ENCODE measurements around the gene RILPL2. TPM values are rescaled to one million over a fixed set of nuclear protein-coding genes. Genes with fewer than 3 reads are reported as not detected.
A peak's percentile ranks its signal among the peaks of the same experiment; 100 is the strongest.
"Not testable (repeated sequence)": the region's sequence is repeated elsewhere in the genome, so short reads cannot be mapped to it uniquely, and the experiment has no call there.

Gene RILPL2
- total RNA-seq, 2 experiments from 2014 or later, result 8.9 to 9.0 TPM

- no peak overlapping the region for H3K4me3 Mint-ChIP-seq
- ChIA-PET POLR2A (interaction anchor here (0.6 to 1.6 kb wide), 7 partner anchors 10 to 212 kb away, joined by 3 to 16 read pairs (median 4); partner anchors contain the start of genes MPHOSPH9, MTRFR, RILPL2 and SNRNP35), CTCF (no interaction called here)
- H3K4me1 Mint-ChIP-seq, result peaks cover 41% of the 10 kb centered on the region
- H3K9me3 Mint-ChIP-seq, result no peaks in the 10 kb centered on the region
- no peaks in the 10 kb centered on the region for H3K27me3 Mint-ChIP-seq
- peak overlapping the region; percentile 65 for H3K27ac Mint-ChIP-seq
- H3K36me3 Mint-ChIP-seq (ENCODE audit: low read depth), result no peaks in the 10 kb centered on the region
- no peak for DNase-seq
Observed at GRCh38 chr12:123445388-123446332, 9.2 kb upstream of the RILPL2 start.

GRCh38 chr12:123444092-123445026 is 7.9 kb upstream of the RILPL2 start:
- Mint-ChIP-seq H3K9me3 (no peaks in the 10 kb centered on the region), H3K36me3 (ENCODE audit: low read depth) (no peaks in the 10 kb centered on the region), H3K27ac (no peak overlapping the region), H3K27me3 (no peaks in the 10 kb centered on the region), H3K4me1 (peaks cover 38% of the 10 kb centered on the region), H3K4me3 (no peak overlapping the region)
- DNase-seq, result no peak
- POLR2A ChIA-PET, result interaction anchor here (0.9 to 1.6 kb wide), 4 partner anchors 8 to 17 kb away, joined by 3 to 4 read pairs (median 3); partner anchors contain the start of genes RILPL2 and SNRNP35
- CTCF ChIA-PET, result no interaction called here

- CTCF ChIA-PET, result no interaction called here
- peaks cover 26% of the 10 kb centered on the region for H3K4me1 Mint-ChIP-seq
Observed at GRCh38 chr12:123442774-123443173, 6.3 kb upstream of the RILPL2 start.

GRCh38 chr12:123441523-123442164 is 5.2 kb upstream of the RILPL2 start:
- POLR2A ChIA-PET, result no interaction called here
- Mint-ChIP-seq H3K27me3 (no peaks in the 10 kb centered on the region), H3K4me3 (no peak overlapping the region), H3K27ac (no peak overlapping the region), H3K36me3 (ENCODE audit: low read depth) (no peaks in the 10 kb centered on the region), H3K9me3 (no peaks in the 10 kb centered on the region), H3K4me1 (peaks cover 33% of the 10 kb centered on the region)
- no peak for DNase-seq
- CTCF ChIA-PET, result interaction anchor here (0.6 kb wide), 1 partner anchor 10 kb away, joined by 3 read pairs; no protein-coding TSS in a partner anchor

More at GRCh38 chr12:123442774-123443173, 6.3 kb upstream of the RILPL2 start:
- Mint-ChIP-seq H3K9me3 (no peaks in the 10 kb centered on the region), H3K36me3 (ENCODE audit: low read depth) (no peaks in the 10 kb centered on the region), H3K4me3 (no peak overlapping the region), H3K27ac (no peak overlapping the region), H3K27me3 (no peaks in the 10 kb centered on the region)
- POLR2A ChIA-PET, result interaction anchor here (0.6 to 1.4 kb wide), 3 partner anchors 9 to 1365 kb away, joined by 3 to 4 read pairs (median 3); no protein-coding TSS in a partner anchor
- no peak for DNase-seq

GRCh38 chr12:123435636-123436016 is 858 bp downstream of the RILPL2 start:
- Mint-ChIP-seq H3K4me1 (peaks cover 55% of the 10 kb centered on the region), H3K9me3 (no peaks in the 10 kb centered on the region), H3K27me3 (no peaks in the 10 kb centered on the region), H3K36me3 (ENCODE audit: low read depth) (peaks cover 32% of the 10 kb centered on the region), H3K27ac (peak overlapping the region; percentile 96), H3K4me3 (peak overlapping the region; percentile 97)
- CTCF ChIA-PET, result interaction anchor here (0.8 to 2.4 kb wide), 4 partner anchors 13 to 70 kb away, joined by 3 to 7 read pairs (median 4); partner anchors contain the start of gene SNRNP35
- DNase-seq, result no peak
- POLR2A ChIA-PET, result interaction anchor here (0.7 to 5.4 kb wide), 14 partner anchors 8 to 911 kb away, joined by 3 to 58 read pairs (median 5); partner anchors contain the start of genes KMT5A, SBNO1, SNRNP35 and TMED2

- CTCF ChIA-PET, result interaction anchor here (0.7 to 1.5 kb wide), 3 partner anchors 27 to 68 kb away, joined by 4 to 6 read pairs (median 4); no protein-coding TSS in a partner anchor
- DNase-seq, result no peak
- peaks cover 63% of the 10 kb centered on the region for H3K4me1 Mint-ChIP-seq
- peak overlapping the region; percentile 96 for H3K27ac Mint-ChIP-seq
- H3K4me3 Mint-ChIP-seq, result peak overlapping the region; percentile 97
- H3K27me3 Mint-ChIP-seq, result no peaks in the 10 kb centered on the region
- no peaks in the 10 kb centered on the region for H3K9me3 Mint-ChIP-seq
- POLR2A ChIA-PET, result interaction anchor here (0.9 to 5.4 kb wide), 6 partner anchors 17 to 201 kb away, joined by 3 to 58 read pairs (median 4); partner anchors contain the start of genes MPHOSPH9, MTRFR and SNRNP35
- peaks cover 44% of the 10 kb centered on the region for H3K36me3 Mint-ChIP-seq (ENCODE audit: low read depth)
Observed at GRCh38 chr12:123433615-123434014, 2.9 kb downstream of the RILPL2 start.

- Mint-ChIP-seq H3K36me3 (ENCODE audit: low read depth) (peaks cover 56% of the 10 kb centered on the region), H3K4me3 (peak overlapping the region; percentile 97), H3K4me1 (peaks cover 70% of the 10 kb centered on the region), H3K27ac (peak overlapping the region; percentile 71)
- H3K27me3 Mint-ChIP-seq, H3K9me3 Mint-ChIP-seq, DNase-seq: not testable (repeated sequence)
- CTCF ChIA-PET, result interaction anchor here (0.7 to 1.5 kb wide), 2 partner anchors 67 to 305 kb away, joined by 3 to 6 read pairs; no protein-coding TSS in a partner anchor
- POLR2A ChIA-PET, result interaction anchor here (0.7 to 5.4 kb wide), 7 partner anchors 18 to 170 kb away, joined by 3 to 58 read pairs (median 5); partner anchors contain the start of genes DDX55 and SNRNP35
Observed at GRCh38 chr12:123431951-123432817, 4.3 kb downstream of the RILPL2 start.

- CTCF ChIA-PET, result interaction anchor here (1.2 to 2.5 kb wide), 3 partner anchors 19 to 153 kb away, joined by 3 to 6 read pairs (median 4); no protein-coding TSS in a partner anchor
- H3K9me3 Mint-ChIP-seq, DNase-seq, H3K4me3 Mint-ChIP-seq, H3K27me3 Mint-ChIP-seq: not testable (repeated sequence)
- Mint-ChIP-seq H3K36me3 (ENCODE audit: low read depth) (peaks cover 54% of the 10 kb centered on the region), H3K4me1 (peaks cover 58% of the 10 kb centered on the region), H3K27ac (peak overlapping the region; percentile 78)
- POLR2A ChIA-PET, result interaction anchor here (1.1 to 5.0 kb wide), 6 partner anchors 12 to 196 kb away, joined by 3 to 47 read pairs (median 12); partner anchors contain the start of genes KMT5A, MPHOSPH9, MTRFR and SNRNP35
Observed at GRCh38 chr12:123429101-123429500, 7.4 kb downstream of the RILPL2 start.

- ChIA-PET CTCF (interaction anchor here (1.2 to 2.5 kb wide), 3 partner anchors 20 to 153 kb away, joined by 3 to 6 read pairs (median 4); no protein-coding TSS in a partner anchor), POLR2A (interaction anchor here (1.1 to 5.0 kb wide), 9 partner anchors 8 to 196 kb away, joined by 3 to 47 read pairs (median 12); partner anchors contain the start of genes KMT5A, MPHOSPH9, MTRFR and RILPL2)
- H3K27me3 Mint-ChIP-seq, result no peaks in the 10 kb centered on the region
- peaks cover 53% of the 10 kb centered on the region for H3K4me1 Mint-ChIP-seq
- H3K9me3 Mint-ChIP-seq, result no peaks in the 10 kb centered on the region
- peak overlapping the region; percentile 24 for H3K4me3 Mint-ChIP-seq
- no peak for DNase-seq
- peak overlapping the region; percentile 78 for H3K27ac Mint-ChIP-seq
- peaks cover 56% of the 10 kb centered on the region for H3K36me3 Mint-ChIP-seq (ENCODE audit: low read depth)
Observed at GRCh38 chr12:123428591-123428990, 7.9 kb downstream of the RILPL2 start.

- peak; percentile 53 for DNase-seq
- Mint-ChIP-seq H3K9me3 (no peaks in the 10 kb centered on the region), H3K27me3 (no peaks in the 10 kb centered on the region), H3K4me1 (peaks cover 40% of the 10 kb centered on the region), H3K27ac (peak overlapping the region; percentile 78), H3K4me3 (peak overlapping the region; percentile 10), H3K36me3 (ENCODE audit: low read depth) (peaks cover 60% of the 10 kb centered on the region)
- ChIA-PET CTCF (interaction anchor here (1.0 to 2.5 kb wide), 3 partner anchors 21 to 156 kb away, joined by 3 to 6 read pairs (median 4); partner anchors contain the start of gene KMT5A), POLR2A (interaction anchor here (0.5 to 5.0 kb wide), 16 partner anchors 10 to 195 kb away, joined by 3 to 47 read pairs (median 4); partner anchors contain the start of genes KMT5A, RILPL2, SBNO1 and SNRNP35)
Observed at GRCh38 chr12:123427036-123427769, 9.3 kb downstream of the RILPL2 start.

Data from activated CD4-positive, alpha-beta memory T cell treated with anti-CD3 and anti-CD28 coated beads, Interleukin-2, amount 10 ng/mL, durations not matched to agents 7 days and 5 days (primary cell).